BLaER1 treated with 17β-estradiol and CSF1 and Interleukin-3, amounts not matched to agents 10 nM and 100 nM (cell line): ENCODE measurements around the gene KRT76.

Experiments
- H3K27ac ChIP-seq, 11 experiments: shearing (Covaris generic); formaldehyde crosslinking; 2 replicates each; pipeline ENCODE4 v1.8.1; 2022
- H3K27me3 ChIP-seq, 11 experiments: shearing (Covaris generic); formaldehyde crosslinking; 2 replicates each; pipeline ENCODE4 v1.8.1; 2022
- H3K36me3 ChIP-seq, 11 experiments: shearing (Covaris generic); formaldehyde crosslinking; 2 replicates each; pipeline ENCODE4 v1.8.1; 2022
- H3K4me1 ChIP-seq, 10 experiments: shearing (Covaris generic); formaldehyde crosslinking; 2 replicates each; pipeline ENCODE4 v1.8.1; 2022
- H3K4me2 ChIP-seq, 11 experiments: shearing (Covaris generic); formaldehyde crosslinking; 2 replicates each; pipeline ENCODE4 v1.8.1; 2022
- H3K4me3 ChIP-seq, 10 experiments: shearing (Covaris generic); formaldehyde crosslinking; 2 replicates each; pipeline ENCODE4 v1.8.1; 2022
- H3K9ac ChIP-seq, 11 experiments: shearing (Covaris generic); formaldehyde crosslinking; 2 replicates each; pipeline ENCODE4 v1.8.1; 2022
- H3K9me3 ChIP-seq, 11 experiments: shearing (Covaris generic); formaldehyde crosslinking; replicated peaks in 1 of 11; 2 replicates each; pipeline ENCODE4 v1.8.1; 2022
- H4K20me1 ChIP-seq, 11 experiments: shearing (Covaris generic); formaldehyde crosslinking; 2 replicates each; pipeline ENCODE4 v1.8.1; 2022
- Cebpa-rat ChIP-seq, 11 experiments: shearing (Covaris generic); IDR thresholded peaks; 2 replicates each; pipeline ENCODE4 v1.8.1; 2022

The KRT76 gene

DNA sequence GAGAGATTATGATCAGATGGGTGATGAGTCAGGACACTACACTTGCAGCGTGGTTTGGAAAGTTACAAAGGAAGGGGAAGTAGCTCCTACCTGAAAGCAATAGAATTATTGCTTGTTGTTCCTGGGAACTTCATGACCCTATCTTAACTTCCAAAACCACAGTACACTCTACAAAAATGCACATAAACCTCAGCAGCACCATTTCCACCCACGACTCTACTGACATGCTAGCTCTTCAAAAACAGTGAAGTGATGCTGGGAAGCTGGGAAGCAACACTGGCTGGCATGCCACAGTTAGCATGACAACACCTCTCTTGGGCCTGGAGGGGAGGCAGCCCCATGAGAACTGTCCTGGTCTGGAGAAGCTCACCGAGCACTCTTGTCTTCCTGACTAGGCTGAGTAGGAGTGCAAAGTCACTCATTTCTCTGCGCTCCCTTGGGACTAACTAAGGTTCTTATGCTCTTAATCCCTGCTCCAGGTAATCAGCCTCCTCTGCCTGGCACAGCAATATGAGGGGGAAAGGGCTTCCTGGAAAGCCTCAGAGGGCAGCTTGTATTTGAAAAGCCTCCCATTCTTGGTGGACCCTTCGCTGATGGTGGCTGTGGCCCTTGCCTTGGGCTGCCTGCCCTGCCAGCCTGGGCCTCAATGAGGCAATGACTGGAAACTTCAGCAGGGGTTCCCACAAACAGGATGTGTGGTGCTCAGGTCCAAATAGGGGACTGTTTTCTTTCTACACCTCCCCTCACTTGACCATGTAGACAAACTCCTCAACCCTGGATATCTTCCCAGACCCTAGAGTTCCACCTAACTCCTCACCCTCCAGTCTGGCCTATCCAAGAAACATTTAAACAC lies 17.6 kb upstream of the KRT76 start:
- no peaks in the 10 kb centered on the region for H3K9me3 ChIP-seq
- peak overlapping the region in 2 of 11 experiments; percentile 4 to 18; a peak in 2 of 22 replicates for H3K4me2 ChIP-seq
- H4K20me1 ChIP-seq = no peaks in the 10 kb centered on the region
- no peak overlapping the region for H3K27ac ChIP-seq
- no peak overlapping the region for H3K9ac ChIP-seq
- no peak overlapping the region for H3K4me3 ChIP-seq
- H3K27me3 ChIP-seq = no peaks in the 10 kb centered on the region
- TF ChIP-seq Cebpa-rat (IDR thresholded peaks at IDR 0.05) = no peak
- H3K4me1 ChIP-seq = peaks cover 0 to 10% (median 0%) of the 10 kb centered on the region in 10 experiments; a peak in 6 of 20 replicates
- H3K36me3 ChIP-seq = no peaks in the 10 kb centered on the region

DNA sequence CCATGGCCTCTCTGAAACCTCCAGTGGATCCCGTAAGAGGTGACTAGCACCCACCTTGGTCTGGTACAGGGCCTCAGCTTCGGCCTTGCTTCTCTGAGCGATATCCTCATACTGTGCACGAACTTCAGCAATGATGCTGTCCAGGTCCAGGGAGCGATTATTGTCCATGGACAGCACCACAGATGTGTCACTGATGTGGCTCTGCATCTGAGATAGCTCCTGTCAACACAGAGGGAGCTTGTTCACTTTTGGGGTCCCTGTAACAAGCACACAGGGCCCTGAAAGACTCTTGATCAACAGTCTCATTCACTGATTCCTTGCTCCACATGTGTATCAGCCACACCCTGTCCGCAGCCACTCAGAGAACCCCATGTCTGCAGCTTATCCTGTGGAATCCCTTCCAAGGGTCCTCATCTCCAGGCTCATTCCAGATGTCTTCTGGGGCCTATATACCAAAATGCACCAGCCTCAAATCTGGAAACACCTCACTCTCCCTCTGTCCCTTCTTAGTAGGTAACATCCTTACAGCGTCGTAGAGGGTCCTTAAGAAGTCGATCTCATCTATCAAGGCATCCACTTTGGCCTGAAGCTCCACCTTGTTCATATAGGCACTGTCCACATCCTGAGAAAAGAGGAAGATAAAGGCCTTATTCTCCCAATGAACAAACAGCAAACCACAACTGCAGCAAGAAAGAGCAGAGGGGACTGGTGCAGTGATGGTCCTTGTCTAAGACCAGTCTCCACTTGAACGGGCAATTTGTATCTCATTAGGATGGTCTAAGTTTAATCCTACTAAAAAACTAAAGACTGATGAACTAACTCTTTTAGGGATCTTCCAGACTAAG lies 15.3 kb upstream of the KRT76 start:
- Histone ChIP-seq H3K4me1 (peaks cover 0 to 10% (median 0%) of the 10 kb centered on the region in 10 experiments; a peak in 6 of 20 replicates), H3K27me3 (no peaks in the 10 kb centered on the region)

DNA sequence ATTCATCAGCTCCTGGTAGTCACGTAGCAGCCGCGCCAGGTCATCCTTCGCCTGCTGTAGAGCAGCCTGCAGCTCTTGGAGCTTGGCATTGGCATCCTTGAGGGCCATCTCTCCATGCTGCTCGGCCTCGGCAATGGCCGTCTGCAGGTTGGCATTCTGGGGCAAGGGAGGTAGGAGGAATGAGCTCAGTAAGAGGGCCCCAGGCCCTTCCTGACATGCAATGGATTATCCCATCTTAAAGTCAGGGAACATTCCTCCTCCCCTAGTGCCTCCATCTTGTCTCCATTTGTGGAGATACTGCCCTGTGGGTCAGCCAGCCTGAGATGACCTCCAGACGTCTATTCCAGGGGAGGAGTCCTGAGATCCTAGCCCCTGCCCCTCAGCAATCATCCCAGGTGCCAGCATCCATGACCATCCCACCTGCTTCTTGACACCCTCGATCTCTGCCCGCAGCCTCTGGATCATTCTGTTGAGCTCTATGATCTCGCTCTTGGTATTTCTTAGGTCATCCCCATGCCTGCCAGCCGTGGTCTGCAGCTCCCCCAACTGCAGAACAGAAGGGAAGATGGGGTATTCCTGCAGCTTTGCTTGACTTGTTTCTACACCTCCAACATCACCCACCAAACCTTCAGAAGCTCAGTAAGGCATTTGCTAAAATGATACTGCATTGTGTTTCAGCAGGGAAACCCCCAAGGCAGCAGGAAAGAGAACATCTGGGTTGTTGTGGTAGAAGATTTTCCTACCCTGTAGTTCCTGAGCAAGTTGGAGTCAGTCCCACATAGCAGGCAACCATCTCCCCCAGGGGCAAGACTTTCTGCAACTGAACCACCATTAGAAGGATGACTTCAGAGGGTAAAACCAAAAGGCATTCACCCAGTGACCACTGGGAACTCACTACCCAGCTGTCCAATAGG lies 14.4 kb upstream of the KRT76 start:
- no peak overlapping the region for H3K4me2 ChIP-seq
- no peaks in the 10 kb centered on the region for H3K36me3 ChIP-seq
- H4K20me1 ChIP-seq = no peaks in the 10 kb centered on the region
- H3K27me3 ChIP-seq = no peaks in the 10 kb centered on the region
- H3K27ac ChIP-seq = no peak overlapping the region
- H3K4me3 ChIP-seq = no peak overlapping the region
- TF ChIP-seq Cebpa-rat (IDR thresholded peaks at IDR 0.05) = no peak
- H3K9ac ChIP-seq = no peak overlapping the region
- no peaks in the 10 kb centered on the region for H3K9me3 ChIP-seq
- peaks cover 0 to 10% (median 0%) of the 10 kb centered on the region in 10 experiments; a peak in 6 of 20 replicates for H3K4me1 ChIP-seq

More for the DNA sequence above, 15.3 kb upstream of the KRT76 start:
- Histone ChIP-seq H3K4me2 (no peak overlapping the region), H3K9ac (no peak overlapping the region), H3K4me3 (no peak overlapping the region), H3K36me3 (no peaks in the 10 kb centered on the region), H4K20me1 (no peaks in the 10 kb centered on the region), H3K9me3 (no peaks in the 10 kb centered on the region), H3K27ac (no peak overlapping the region)
- TF ChIP-seq Cebpa-rat (IDR thresholded peaks at IDR 0.05) = no peak

DNA sequence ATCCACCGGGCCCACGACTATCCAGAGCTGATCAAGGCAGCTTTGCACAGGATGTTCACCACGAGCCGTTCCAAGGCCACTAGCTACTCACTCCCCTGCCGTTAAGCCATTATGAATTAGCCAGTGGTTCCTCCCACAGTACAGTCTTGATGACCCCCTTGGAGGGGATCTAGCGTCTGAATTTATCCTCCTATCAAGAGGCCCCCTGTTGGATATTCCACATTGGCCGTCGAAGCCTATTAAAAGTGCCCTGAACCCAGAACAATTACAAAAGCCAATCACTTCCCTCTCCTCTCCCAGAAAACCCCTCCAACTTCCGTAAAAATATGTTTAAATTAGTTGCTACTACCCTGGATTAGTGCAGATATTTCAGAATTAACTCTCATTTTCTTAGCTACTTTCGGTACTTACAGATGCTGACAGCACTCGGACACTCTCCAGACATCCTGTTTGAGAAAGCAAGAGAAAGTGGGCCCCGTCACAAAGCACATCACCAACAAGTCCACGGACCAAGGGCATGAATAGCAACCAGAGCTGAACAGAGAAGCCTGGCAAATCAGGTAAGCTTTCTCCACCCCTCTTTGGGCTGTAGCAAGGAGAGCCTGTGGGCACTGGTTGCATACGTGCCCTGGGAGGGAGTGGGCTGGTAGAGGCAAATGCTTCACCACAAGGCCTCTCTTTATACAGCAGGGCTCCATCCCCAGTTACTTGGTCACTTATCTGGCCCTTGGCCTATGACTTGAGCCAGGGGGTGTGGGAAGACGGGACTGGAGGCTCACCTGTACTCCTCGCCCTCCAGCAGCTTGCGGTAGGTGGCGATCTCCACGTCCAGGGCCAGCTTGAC lies 13.5 kb upstream of the KRT76 start:
- no peaks in the 10 kb centered on the region for H4K20me1 ChIP-seq
- H3K36me3 ChIP-seq = no peaks in the 10 kb centered on the region
- no peaks in the 10 kb centered on the region for H3K9me3 ChIP-seq
- H3K9ac ChIP-seq = no peak overlapping the region
- no peak overlapping the region for H3K4me2 ChIP-seq
- peaks cover 0 to 10% (median 0%) of the 10 kb centered on the region in 10 experiments; a peak in 6 of 20 replicates for H3K4me1 ChIP-seq
- H3K27me3 ChIP-seq = no peaks in the 10 kb centered on the region
- no peak for TF ChIP-seq Cebpa-rat (IDR thresholded peaks at IDR 0.05)
- H3K27ac ChIP-seq = no peak overlapping the region
- H3K4me3 ChIP-seq = no peak overlapping the region

DNA sequence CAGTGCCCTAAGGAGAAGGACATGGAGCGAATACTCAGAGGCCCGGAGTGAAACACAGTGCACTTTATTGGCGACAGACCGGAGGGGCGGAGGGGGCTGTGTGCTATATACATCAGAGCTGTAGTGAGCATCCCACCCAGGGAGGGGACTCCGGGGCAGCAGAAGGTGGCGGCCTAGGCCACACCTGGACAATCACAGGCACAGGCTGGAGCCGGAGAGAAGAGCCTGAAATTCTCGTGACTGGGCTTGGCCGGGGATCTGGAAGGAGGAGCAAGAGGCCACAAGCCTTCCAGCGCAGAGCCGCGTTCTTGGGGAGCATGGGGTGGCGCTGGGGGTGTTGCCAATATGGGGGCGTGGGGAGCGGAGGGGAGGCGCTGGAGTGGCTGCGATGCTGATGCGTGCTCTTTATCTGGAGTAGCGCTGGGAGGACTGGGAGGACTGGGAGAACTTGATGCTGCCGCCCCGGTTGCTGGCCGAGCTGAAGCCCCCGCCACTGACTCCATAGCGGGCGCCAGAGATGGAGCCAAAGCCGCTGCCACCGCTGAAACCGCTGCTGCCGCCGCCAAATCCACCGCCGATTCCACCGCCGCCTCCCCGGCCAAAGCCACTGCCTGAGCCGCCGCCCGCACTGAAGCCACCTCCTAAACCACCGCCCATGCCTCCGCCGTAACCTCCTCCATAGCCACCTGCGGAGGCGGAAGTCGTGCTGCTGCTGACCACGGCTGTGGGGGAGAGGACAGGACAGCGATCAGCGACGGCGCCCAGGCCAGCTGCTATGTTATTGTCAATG lies 12.7 kb upstream of the KRT76 start:
- Histone ChIP-seq H3K4me1 (peaks cover 0 to 10% (median 0%) of the 10 kb centered on the region in 10 experiments; a peak in 6 of 20 replicates), H3K9me3 (no peaks in the 10 kb centered on the region), H3K9ac (no peak overlapping the region), H3K36me3 (no peaks in the 10 kb centered on the region), H4K20me1 (no peaks in the 10 kb centered on the region), H3K4me2 (no peak overlapping the region), H3K27ac (no peak overlapping the region), H3K4me3 (no peak overlapping the region), H3K27me3 (no peaks in the 10 kb centered on the region)
- no peak for TF ChIP-seq Cebpa-rat (IDR thresholded peaks at IDR 0.05)

DNA sequence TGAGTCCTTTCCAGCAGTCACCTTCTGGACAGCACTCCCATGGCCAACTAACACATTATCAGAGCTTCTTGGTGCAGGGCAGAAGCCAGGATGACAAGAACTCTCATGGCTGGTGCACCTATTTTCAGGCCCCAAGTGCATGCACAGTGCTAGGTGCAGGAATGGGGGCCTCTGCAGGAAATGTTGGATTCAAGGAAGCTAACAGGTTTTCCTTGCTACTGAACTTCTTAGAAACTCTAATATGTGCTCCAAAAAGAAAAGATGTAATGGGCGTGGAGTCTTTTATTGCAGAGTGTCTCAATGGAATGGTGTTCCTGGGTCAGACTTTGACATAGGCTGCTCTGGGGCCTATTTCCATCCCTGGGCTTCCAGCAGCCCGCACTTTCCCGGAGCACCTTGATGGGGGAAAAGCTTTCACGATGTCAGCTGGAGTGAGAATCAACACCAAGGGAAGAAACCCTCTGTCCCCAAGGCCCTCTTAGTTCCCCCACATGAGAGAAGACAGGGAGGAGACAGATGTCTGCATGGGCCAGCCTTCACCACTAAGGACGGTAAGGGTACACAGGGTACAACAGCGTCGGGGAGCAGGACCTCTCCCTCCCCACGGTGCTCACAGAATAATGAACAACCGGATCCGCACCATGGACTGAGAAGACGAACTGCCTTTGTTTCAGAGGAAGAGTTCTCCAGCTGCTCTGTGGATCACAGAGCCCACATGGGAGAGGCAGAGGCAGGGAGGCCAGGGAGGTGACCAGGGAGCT lies 11.9 kb upstream of the KRT76 start:
- Histone ChIP-seq H3K9ac (no peak overlapping the region), H4K20me1 (no peaks in the 10 kb centered on the region), H3K4me2 (no peak overlapping the region), H3K4me1 (peaks cover 0 to 3% (median 0%) of the 10 kb centered on the region in 10 experiments; a peak in 4 of 20 replicates), H3K4me3 (no peak overlapping the region), H3K27me3 (no peaks in the 10 kb centered on the region), H3K27ac (no peak overlapping the region), H3K9me3 (no peaks in the 10 kb centered on the region), H3K36me3 (no peaks in the 10 kb centered on the region)
- no peak for TF ChIP-seq Cebpa-rat (IDR thresholded peaks at IDR 0.05)
